ENCODE measurements around the gene PLA2G4A. TPM values are rescaled to one million over a fixed set of nuclear protein-coding genes. Genes with fewer than 3 reads are reported as not detected.

PLA2G4A gene
- total RNA-seq, 4 donors from 2014 or later: 11.0 to 13.8 (median 11.6) TPM

DNA sequence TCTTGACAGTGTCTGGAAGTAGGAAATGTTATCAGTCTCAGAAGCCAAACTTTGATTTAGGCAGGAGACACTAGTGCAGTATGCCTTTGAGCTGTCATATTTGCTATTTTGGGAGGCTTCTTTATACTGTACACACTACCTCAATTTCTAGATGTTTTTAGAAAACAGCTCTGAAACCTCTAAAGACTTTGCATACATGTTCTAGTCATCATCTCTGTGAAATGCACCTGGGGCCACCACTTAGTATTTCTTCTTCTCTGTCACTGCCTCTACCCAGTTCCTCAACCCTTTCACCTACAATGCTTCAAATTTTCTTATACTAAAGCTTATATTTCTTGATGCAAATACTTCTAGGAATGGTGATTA, 29.1 kb upstream of the PLA2G4A start:
- no peaks in the 10 kb centered on the region for H3K4me1 ChIP-seq
- no peak for DNase-seq (ENCODE audit: low spot score in 2 of 2)
- no peak overlapping the region for H3K4me3 ChIP-seq
- H3K36me3 ChIP-seq: no peaks in the 10 kb centered on the region
- no peaks in the 10 kb centered on the region for H3K9me3 ChIP-seq
- no peak for TF ChIP-seq POLR2A (IDR thresholded peaks at IDR 0.05)
- TF ChIP-seq EP300 (IDR thresholded peaks at IDR 0.05): no peak
- no peak overlapping the region for H3K27ac ChIP-seq
- no peaks in the 10 kb centered on the region for H3K27me3 ChIP-seq

DNA sequence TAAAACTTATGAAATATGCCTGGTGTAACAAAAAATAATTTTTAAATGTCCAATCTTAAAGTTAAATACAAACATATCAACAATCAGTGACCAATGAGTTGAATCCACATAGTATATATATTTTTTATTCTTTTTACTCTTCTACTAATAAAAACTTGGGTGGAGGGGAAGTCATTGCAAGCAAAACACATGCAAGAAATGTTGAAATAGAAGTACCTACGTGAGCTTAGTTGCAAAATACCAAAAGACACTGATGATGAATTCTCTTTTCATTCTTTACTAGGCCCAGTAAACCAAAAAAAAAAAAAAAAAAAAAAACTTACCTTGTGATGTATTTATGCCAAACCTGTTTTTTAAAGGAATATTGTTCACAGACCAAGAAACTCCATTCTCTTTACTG, 26.4 kb upstream of the PLA2G4A start:
- Histone ChIP-seq H3K36me3 (no peaks in the 10 kb centered on the region), H3K4me3 (no peak overlapping the region), H3K27me3 (no peaks in the 10 kb centered on the region), H3K27ac (no peak overlapping the region), H3K9me3 (no peaks in the 10 kb centered on the region), H3K4me1 (no peaks in the 10 kb centered on the region)
- no peak for TF ChIP-seq EP300 (IDR thresholded peaks at IDR 0.05)
- TF ChIP-seq, protein P1, sequence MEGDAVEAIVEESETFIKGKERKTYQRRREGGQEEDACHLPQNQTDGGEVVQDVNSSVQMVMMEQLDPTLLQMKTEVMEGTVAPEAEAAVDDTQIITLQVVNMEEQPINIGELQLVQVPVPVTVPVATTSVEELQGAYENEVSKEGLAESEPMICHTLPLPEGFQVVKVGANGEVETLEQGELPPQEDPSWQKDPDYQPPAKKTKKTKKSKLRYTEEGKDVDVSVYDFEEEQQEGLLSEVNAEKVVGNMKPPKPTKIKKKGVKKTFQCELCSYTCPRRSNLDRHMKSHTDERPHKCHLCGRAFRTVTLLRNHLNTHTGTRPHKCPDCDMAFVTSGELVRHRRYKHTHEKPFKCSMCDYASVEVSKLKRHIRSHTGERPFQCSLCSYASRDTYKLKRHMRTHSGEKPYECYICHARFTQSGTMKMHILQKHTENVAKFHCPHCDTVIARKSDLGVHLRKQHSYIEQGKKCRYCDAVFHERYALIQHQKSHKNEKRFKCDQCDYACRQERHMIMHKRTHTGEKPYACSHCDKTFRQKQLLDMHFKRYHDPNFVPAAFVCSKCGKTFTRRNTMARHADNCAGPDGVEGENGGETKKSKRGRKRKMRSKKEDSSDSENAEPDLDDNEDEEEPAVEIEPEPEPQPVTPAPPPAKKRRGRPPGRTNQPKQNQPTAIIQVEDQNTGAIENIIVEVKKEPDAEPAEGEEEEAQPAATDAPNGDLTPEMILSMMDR (IDR thresholded peaks at IDR 0.05): no peak
- TF ChIP-seq POLR2A (IDR thresholded peaks at IDR 0.05): no peak
- no peak for TF ChIP-seq POLR2AphosphoS5 (IDR thresholded peaks at IDR 0.05)
- WGBS: 66% methylated on average over 1 of the region's 1 CpG
- DNase-seq (ENCODE audit: low spot score in 2 of 2): no peak

DNA sequence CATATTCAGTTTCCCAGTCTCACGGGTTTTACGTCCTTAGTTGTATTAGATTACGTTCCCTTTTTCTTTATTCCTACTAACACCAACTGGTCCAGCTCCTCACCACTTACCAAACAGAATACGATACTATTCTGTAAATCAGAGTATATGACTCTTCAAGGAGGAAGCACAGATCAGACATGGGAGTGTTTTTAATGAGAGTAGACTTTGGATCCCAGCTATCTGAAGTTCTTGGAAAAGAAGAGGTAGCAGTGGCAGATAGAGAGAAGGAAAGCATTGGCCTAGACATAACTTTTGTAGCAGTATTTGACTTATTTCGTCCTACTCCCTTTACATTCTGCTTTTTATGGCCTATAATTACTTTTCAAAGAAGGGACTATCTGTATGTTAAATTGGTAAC, 24.1 kb upstream of the PLA2G4A start:
- Histone ChIP-seq H3K27ac (no peak overlapping the region), H3K4me3 (no peak overlapping the region), H3K4me1 (no peaks in the 10 kb centered on the region), H3K9me3 (no peaks in the 10 kb centered on the region), H3K27me3 (no peaks in the 10 kb centered on the region), H3K36me3 (no peaks in the 10 kb centered on the region)
- 75% methylated on average over 5 of the region's 5 CpGs for WGBS
- TF ChIP-seq, protein P1 (IDR thresholded peaks at IDR 0.05): no peak
- TF ChIP-seq POLR2AphosphoS5 (IDR thresholded peaks at IDR 0.05): no peak
- no peak for TF ChIP-seq POLR2A (IDR thresholded peaks at IDR 0.05)
- TF ChIP-seq EP300 (IDR thresholded peaks at IDR 0.05): no peak
- no peak for DNase-seq (ENCODE audit: low spot score in 2 of 2)

DNA sequence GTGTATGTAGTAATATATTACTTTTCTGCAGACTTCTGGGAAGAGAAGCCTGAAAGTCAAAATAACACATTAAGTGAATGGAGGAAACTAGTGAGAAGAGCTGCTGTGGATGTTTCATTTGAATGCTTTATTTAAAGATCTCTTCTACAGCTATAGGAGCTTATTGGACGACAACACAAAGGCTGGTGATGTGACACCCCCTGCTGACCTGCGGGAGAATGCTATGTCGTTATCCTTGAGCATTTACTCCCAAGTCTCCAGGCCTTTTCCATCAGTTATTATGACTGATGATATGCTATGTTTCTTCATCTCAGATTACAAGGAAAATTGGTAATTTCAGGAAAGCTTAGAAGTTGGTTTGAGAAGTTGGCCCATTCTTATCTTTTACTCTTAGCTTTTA, 22.3 kb upstream of the PLA2G4A start:
- H3K4me3 ChIP-seq: no peak overlapping the region
- no peak overlapping the region for H3K27ac ChIP-seq
- no peaks in the 10 kb centered on the region for H3K9me3 ChIP-seq
- TF ChIP-seq EP300 (IDR thresholded peaks at IDR 0.05) (no peak), POLR2A (IDR thresholded peaks at IDR 0.05) (no peak), POLR2AphosphoS5 (IDR thresholded peaks at IDR 0.05) (no peak)
- TF ChIP-seq, protein P1 (IDR thresholded peaks at IDR 0.05): no peak
- 52% methylated on average over 3 of the region's 3 CpGs for WGBS
- H3K27me3 ChIP-seq: no peaks in the 10 kb centered on the region
- no peak for DNase-seq (ENCODE audit: low spot score in 2 of 2)
- H3K36me3 ChIP-seq: no peaks in the 10 kb centered on the region
- no peaks in the 10 kb centered on the region for H3K4me1 ChIP-seq

DNA sequence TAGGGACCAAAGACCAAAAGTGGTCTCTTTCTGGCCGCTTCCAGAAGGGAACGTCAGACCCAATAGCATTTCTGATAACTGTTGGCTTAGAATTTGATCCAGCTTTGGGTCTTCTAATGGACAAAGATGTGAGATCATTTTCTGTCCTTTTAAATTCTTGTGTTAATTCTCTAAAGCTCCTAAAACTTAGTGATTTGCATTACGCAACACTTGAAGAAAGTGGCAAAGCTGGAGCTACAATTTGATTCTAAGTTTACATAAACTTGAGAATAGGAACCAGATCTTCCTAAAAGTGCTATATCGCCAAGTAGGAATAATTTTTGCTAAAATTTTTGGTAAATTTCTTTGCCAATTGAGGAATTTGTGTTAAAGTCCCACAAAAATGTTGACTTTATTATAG, 21.6 kb upstream of the PLA2G4A start:
- Histone ChIP-seq H3K4me3 (no peak overlapping the region), H3K9me3 (no peaks in the 10 kb centered on the region), H3K27ac (no peak overlapping the region), H3K4me1 (no peaks in the 10 kb centered on the region), H3K27me3 (no peaks in the 10 kb centered on the region), H3K36me3 (no peaks in the 10 kb centered on the region)
- 89% methylated on average over 4 of the region's 4 CpGs for whole genome bisulfite sequencing
- TF ChIP-seq POLR2AphosphoS5 (IDR thresholded peaks at IDR 0.05) (no peak), EP300 (IDR thresholded peaks at IDR 0.05) (no peak), POLR2A (IDR thresholded peaks at IDR 0.05) (no peak)
- TF ChIP-seq, protein P1 (IDR thresholded peaks at IDR 0.05): no peak
- no peak for DNase-seq (ENCODE audit: low spot score in 2 of 2)

DNA sequence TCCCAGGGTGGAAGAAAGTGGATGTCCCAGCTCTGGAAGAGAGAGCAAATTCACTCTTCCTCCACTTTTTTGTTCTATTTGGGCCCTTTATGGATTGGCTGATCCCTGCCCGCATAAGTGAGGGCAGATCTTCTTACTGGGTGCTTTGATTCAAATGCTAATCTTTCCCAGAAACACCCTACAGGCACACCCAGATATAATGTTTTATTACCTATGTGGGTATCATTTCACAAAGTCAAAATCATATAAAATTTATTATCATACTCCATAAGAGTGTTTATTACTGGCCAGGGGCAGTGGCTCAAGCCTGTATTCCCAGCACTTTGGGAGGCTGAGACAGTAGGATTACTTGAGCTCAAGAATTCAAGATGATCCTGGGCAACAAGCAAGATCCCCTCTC, 16.9 kb upstream of the PLA2G4A start:
- H3K27me3 ChIP-seq: no peaks in the 10 kb centered on the region
- H3K36me3 ChIP-seq: no peaks in the 10 kb centered on the region
- no peak for TF ChIP-seq POLR2A (IDR thresholded peaks at IDR 0.05)
- no peak for TF ChIP-seq POLR2AphosphoS5 (IDR thresholded peaks at IDR 0.05)
- TF ChIP-seq EP300 (IDR thresholded peaks at IDR 0.05): no peak
- TF ChIP-seq, protein P1 (IDR thresholded peaks at IDR 0.05): no peak
- no peaks in the 10 kb centered on the region for H3K4me1 ChIP-seq
- no peak for DNase-seq (ENCODE audit: low spot score in 2 of 2)
- H3K9me3 ChIP-seq: no peaks in the 10 kb centered on the region
- no peak overlapping the region for H3K27ac ChIP-seq
- no peak overlapping the region for H3K4me3 ChIP-seq
- 86% methylated on average over 1 of the region's 1 CpG for WGBS

Measured in suprapubic skin (tissue), 4 donors.